HEK293T (cell line): ENCODE measurements around the gene MSH3.

ENCODE experiments used
- ARNT ChIP-seq: fragments of 450-650 bp; IDR thresholded peaks from 2 replicates; pipeline ENCODE4 v1.6.1; 2017; ENCODE audit warnings: mild to moderate bottlenecking
- BHLHE40 ChIP-seq: fragments of 450-650 bp; IDR thresholded peaks from 2 replicates; pipeline ENCODE4 v1.6.1; 2016; ENCODE audit warnings: mild to moderate bottlenecking, moderate library complexity, borderline replicate concordance
- FOXA1 ChIP-seq: fragments of 450-650 bp; IDR thresholded peaks from 2 replicates; pipeline ENCODE4 v1.6.1; 2016; ENCODE audit warnings: mild to moderate bottlenecking
- FOXK2 ChIP-seq: fragments of 450-650 bp; IDR thresholded peaks from 2 replicates; pipeline ENCODE4 v1.6.1; 2016; ENCODE audit warnings: mild to moderate bottlenecking
- FOXM1 ChIP-seq: fragments of 450-650 bp; IDR thresholded peaks from 2 replicates; pipeline ENCODE4 v1.6.1; 2017; ENCODE audit warnings: mild to moderate bottlenecking, borderline replicate concordance
- L3MBTL2 ChIP-seq: fragments of 450-650 bp; conservative IDR thresholded peaks from 2 replicates; pipeline ENCODE4 v1.6.1; 2016; ENCODE audit warnings: mild to moderate bottlenecking
- LEF1 ChIP-seq: fragments of 450-650 bp; IDR thresholded peaks from 2 replicates; pipeline ENCODE4 v1.6.1; 2017; ENCODE audit warnings: mild to moderate bottlenecking, borderline replicate concordance
- NFRKB ChIP-seq: fragments of 450-650 bp; IDR thresholded peaks from 2 replicates; pipeline ENCODE4 v1.6.1; 2016; ENCODE audit warnings: mild to moderate bottlenecking, moderate library complexity
- SP1 ChIP-seq: fragments of 450-650 bp; IDR thresholded peaks from 2 replicates; pipeline ENCODE4 v1.6.1; 2017
- SUZ12 ChIP-seq: fragments of 450-650 bp; IDR thresholded peaks from 2 replicates; pipeline ENCODE4 v1.6.1; 2016; ENCODE audit warnings: mild to moderate bottlenecking
- TARDBP ChIP-seq: fragments of 450-650 bp; IDR thresholded peaks from 2 replicates; pipeline ENCODE4 v1.6.1; 2016
- ZNF384 ChIP-seq: fragments of 450-650 bp; IDR thresholded peaks from 2 replicates; pipeline ENCODE4 v1.6.1; 2016
- TF ChIP-seq, protein P1 (sequence below): fragments of 450-650 bp; IDR thresholded peaks from 2 replicates; pipeline ENCODE4 v1.6.1; 2016

DNA sequence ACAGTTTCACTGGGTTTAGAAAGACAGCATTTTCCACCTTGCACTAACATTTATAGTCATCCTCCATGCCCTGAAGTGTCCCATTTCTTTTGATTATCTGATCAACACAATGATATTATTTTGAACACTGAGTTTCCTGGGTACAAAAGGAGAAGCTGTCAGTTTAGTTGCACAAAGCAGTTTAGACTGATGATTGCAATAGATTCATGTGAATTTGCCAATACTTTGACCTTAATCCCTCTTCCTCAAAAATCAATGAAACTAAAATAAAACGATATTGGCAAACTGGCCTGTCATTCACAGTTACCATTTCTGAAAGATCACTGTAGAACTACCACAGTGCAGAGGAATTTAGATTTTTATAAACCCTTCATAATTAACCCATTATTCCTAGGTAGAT, 271.5 kb downstream of the MSH3 start:
- TF ChIP-seq TARDBP, result no peak
- no peak for TF ChIP-seq FOXK2
- no peak for TF ChIP-seq BHLHE40
- no peak for TF ChIP-seq ARNT
- TF ChIP-seq NFRKB, result no peak
- no peak for TF ChIP-seq SP1
- no peak for TF ChIP-seq FOXA1
- TF ChIP-seq L3MBTL2, result no peak
- TF ChIP-seq FOXM1, result no peak
- TF ChIP-seq, protein P1, sequence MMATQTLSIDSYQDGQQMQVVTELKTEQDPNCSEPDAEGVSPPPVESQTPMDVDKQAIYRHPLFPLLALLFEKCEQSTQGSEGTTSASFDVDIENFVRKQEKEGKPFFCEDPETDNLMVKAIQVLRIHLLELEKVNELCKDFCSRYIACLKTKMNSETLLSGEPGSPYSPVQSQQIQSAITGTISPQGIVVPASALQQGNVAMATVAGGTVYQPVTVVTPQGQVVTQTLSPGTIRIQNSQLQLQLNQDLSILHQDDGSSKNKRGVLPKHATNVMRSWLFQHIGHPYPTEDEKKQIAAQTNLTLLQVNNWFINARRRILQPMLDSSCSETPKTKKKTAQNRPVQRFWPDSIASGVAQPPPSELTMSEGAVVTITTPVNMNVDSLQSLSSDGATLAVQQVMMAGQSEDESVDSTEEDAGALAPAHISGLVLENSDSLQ, result no peak
- TF ChIP-seq ZNF384, result no peak
- TF ChIP-seq SUZ12, result no peak
- no peak for TF ChIP-seq LEF1
